GM12801 (cell line): ENCODE results near the gene TMCC2.

Experiments
- TF ChIP-seq, protein P1 (sequence below): IDR thresholded peaks from one replicate; pipeline ENCODE4 v1.5.1; 2011; ENCODE audit warnings: control low read depth; ENCODE audit not compliant: insufficient read length; ENCODE audit errors: extremely low read depth

The TMCC2 gene

DNA sequence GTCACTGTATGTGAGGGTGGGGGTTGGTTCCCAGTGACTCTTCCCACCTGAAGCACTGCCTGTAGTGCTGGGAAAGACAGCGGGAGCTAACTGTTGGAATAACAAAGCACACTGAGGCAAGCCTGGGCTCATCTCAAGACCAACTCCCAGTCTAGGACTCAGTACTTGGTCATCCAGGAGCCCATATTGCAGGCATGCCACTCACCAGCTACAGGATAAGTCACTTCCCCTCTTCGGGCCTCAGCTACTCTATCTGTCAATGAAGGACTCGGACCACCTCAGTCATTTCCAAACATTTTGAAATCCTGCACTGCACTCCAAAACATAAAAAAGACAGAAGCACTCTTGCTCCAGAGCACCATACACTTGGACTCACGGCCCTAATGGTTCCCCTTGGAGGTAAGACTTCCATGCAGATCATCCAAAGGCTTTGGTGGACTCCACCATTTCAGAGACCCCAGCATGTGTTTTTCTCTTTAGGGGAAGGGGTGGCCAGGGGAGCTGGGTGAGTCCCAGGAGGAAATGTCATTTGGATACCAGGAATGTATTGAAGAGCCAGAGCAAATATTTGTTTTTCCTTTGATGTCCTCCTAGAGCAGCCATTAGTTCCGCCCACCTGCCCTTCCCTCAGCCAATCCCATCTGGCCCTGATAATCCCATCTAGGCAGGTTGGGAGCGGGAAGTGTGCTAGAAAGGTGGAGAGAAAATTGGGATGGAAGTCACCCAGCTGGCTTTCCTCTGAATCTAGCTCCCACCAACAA is 90.7 kb downstream of the TMCC2 start:
- TF ChIP-seq, protein P1, sequence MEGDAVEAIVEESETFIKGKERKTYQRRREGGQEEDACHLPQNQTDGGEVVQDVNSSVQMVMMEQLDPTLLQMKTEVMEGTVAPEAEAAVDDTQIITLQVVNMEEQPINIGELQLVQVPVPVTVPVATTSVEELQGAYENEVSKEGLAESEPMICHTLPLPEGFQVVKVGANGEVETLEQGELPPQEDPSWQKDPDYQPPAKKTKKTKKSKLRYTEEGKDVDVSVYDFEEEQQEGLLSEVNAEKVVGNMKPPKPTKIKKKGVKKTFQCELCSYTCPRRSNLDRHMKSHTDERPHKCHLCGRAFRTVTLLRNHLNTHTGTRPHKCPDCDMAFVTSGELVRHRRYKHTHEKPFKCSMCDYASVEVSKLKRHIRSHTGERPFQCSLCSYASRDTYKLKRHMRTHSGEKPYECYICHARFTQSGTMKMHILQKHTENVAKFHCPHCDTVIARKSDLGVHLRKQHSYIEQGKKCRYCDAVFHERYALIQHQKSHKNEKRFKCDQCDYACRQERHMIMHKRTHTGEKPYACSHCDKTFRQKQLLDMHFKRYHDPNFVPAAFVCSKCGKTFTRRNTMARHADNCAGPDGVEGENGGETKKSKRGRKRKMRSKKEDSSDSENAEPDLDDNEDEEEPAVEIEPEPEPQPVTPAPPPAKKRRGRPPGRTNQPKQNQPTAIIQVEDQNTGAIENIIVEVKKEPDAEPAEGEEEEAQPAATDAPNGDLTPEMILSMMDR: no peak

DNA sequence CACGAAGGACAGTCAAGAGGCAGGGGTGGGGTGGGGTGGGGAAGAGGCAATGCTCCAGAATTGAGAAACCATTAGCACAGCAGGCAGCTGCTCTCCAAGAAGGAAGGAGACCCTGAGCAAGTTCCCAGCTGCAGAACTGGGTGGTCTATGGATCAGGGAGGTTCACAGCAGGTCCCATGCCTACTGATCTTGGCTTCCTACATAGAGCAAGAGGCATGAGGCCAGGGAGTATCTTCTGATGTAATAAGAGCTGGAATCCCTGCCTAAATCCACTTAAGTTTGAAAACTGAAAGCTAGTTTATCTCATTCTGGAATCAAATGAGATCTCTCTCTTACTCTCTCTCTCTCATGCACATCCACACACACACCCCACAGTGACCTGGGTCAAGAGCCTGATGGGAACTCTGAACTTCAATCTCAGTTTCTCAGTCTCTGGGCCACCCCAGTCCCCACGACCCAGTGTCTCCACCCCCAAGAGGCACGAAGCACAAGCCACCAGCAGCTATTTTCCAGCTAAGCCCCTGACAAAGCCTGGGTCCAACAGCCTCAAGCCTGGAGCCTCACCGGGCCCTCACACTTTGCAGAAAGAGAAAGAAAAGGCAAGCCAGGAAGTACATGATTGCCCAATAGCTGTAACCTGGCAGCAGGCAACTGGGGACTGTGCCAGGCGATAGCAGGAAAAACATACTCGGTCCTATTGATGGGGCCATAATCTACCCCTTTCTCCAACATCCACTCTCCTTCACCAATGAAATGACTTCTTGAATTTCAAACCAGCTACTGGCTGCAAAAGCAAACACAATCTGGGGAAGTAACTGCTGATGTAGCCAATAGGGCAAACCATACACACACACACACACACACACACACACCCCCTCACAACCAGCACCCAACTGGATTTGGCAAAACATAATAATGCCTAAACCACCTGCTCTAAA is 91.6 kb downstream of the TMCC2 start:
- TF ChIP-seq, protein P1: no peak

DNA sequence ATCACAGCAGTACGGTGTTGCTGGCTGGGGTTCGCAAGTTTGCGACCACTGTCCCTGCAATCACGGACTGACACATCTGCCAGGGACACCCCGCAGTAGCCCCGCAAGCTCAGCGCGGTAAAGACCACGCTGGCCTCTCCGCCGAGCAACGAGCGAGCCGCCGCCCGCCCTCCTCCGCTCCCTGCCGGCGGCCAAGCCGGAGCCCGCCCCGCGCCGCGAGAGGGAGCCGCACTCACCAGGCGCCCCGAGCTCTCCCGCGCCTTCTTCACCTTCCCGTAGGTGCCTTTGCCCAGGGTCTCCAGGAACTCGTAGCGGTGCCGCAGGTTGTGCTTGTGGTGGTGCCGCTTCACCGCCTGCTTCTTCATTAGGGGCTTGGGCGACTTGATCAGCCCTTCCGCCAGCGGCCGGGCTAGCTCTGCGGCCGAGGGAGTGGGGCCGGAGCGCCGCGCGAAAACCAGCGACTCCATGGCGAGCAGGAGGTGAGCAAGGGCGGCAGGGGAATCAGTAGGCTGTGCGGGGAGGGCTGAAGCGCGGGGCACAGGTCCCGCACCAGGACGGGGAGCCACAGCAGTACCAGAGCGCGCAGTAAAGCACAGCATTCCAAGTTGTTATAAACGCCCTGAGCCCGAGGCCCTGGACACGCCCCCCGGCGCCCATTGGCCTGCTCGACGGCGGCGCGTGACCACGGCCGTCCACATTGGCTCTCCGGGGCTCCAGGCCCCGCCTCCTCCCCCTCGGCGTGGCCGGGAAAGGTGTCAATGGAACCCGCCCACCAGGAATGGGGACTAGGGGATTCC is 93.6 kb downstream of the TMCC2 start, which contains the start of gene NUAK2:
TSS of gene NUAK2 (minus strand) at position 584 of the 797 bp plus-strand sequence. CDS start at position 467, 117 bp downstream.
- TF ChIP-seq, protein P1: no peak

DNA sequence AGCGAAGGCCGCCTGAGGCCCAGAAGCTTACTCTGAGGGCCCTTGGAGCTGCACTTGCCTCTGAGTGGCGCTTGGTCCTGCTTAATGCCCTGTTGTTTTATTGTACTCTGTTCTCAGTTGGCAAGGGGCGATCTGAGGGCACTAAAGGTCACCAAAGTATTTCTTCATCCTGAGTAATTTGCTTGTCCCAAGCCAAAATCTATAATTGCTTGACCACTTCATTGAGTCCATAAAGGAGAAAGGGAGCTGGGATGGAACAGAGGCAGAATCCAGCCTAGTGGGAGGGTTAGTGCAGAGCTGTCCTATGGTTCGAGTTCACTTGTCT is 94.2 kb downstream of the TMCC2 start:
- TF ChIP-seq, protein P1: no peak
